ENCODE results near the gene TRIM45.
A peak's percentile ranks its signal among the peaks of the same experiment; 100 is the strongest.

The TRIM45 gene

DNA sequence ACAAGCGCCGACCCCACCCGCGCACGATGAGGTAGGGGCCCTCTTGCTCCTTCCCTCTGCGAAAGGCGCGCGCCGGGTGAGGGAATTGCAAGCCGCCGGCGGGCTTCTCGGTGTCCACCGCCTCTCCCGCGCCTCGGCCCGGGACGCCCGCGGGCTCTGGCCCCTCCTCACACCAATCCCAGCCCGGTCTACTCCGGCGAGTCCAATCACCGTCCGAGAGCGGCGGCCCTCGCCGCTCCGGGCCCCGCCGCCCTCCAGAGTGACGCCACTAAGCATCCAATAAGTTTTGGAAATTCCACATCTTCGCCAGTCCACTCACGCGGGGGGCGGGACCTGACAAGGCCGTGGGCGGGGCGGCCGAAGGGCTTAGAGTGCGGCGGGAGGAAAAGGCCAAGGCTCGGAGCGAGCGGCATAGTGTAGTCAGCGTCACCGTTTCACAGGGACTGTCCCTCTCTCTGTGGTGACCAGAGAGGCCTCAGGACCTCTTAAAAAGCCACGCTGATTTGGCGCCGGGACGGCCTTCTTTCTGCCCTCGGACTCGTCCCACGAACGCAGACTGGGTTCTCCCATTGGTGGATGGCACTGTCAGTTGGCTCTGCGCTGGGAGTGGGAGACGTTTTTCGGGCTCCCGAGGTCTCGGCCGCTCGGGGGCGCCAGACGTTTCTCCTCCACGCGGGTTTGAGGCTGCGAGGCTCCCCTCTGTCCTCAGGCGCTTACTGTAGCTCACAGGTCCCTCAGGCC is at the start of gene TRIM45 (continued):
- TF ChIP-seq, protein P1, sequence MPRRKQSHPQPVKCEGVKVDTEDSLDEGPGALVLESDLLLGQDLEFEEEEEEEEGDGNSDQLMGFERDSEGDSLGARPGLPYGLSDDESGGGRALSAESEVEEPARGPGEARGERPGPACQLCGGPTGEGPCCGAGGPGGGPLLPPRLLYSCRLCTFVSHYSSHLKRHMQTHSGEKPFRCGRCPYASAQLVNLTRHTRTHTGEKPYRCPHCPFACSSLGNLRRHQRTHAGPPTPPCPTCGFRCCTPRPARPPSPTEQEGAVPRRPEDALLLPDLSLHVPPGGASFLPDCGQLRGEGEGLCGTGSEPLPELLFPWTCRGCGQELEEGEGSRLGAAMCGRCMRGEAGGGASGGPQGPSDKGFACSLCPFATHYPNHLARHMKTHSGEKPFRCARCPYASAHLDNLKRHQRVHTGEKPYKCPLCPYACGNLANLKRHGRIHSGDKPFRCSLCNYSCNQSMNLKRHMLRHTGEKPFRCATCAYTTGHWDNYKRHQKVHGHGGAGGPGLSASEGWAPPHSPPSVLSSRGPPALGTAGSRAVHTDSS (tag by site-specific recombination; IDR thresholded peaks at IDR 0.05), result no peak
- TF ChIP-seq KLF1 (tag by site-specific recombination; IDR thresholded peaks at IDR 0.05) (no peak; the same call in 1 of the 2 replicates), SP3 (tag by site-specific recombination; IDR thresholded peaks at IDR 0.05) (peak; percentile 86), ZEB2 (tag by site-specific recombination; IDR thresholded peaks at IDR 0.05) (0 out of 2 replicates have a peak, but pooled peaks have one; percentile 9), YY2 (tag by site-specific recombination; IDR thresholded peaks at IDR 0.05) (no peak), ZNF530 (tag by site-specific recombination; IDR thresholded peaks at IDR 0.05; ENCODE audit: low read depth) (no peak), ZNF600 (tag by site-specific recombination; IDR thresholded peaks at IDR 0.05) (peak; percentile 44; the same call in 1 of the 2 replicates), ZNF341 (tag by site-specific recombination; IDR thresholded peaks at IDR 0.05; ENCODE audit: low read depth) (peak; percentile 51; the same call in 1 of the 2 replicates), SALL2 (tag by site-specific recombination; IDR thresholded peaks at IDR 0.05; ENCODE audit: borderline replicate concordance) (no peak), ZNF274 (IDR thresholded peaks at IDR 0.05; ENCODE audit: low read length) (no peak), ZNF274 (tag by site-specific recombination; IDR thresholded peaks at IDR 0.05; ENCODE audit: borderline replicate concordance) (no peak), ZNF112 (tag by site-specific recombination; IDR thresholded peaks at IDR 0.05) (no peak), ZBTB48 (tag by site-specific recombination; IDR thresholded peaks at IDR 0.05) (0 out of 2 replicates have a peak, but pooled peaks have one; percentile 22), HOXC10 (CRISPR knock-in tag; IDR thresholded peaks at IDR 0.05) (no peak), ZSCAN23 (tag by site-specific recombination; IDR thresholded peaks at IDR 0.05) (no peak), ZNF121 (tag by site-specific recombination; IDR thresholded peaks at IDR 0.05) (0 out of 2 replicates have a peak, but pooled peaks have one; percentile 8), HOXA7 (CRISPR knock-in tag; IDR thresholded peaks at IDR 0.05; ENCODE audit: borderline replicate concordance) (no peak), ZNF521 (tag by site-specific recombination; IDR thresholded peaks at IDR 0.05) (no peak), ZNF670 (tag by site-specific recombination; IDR thresholded peaks at IDR 0.05; ENCODE audit: low read depth) (no peak), ZNF394 (tag by site-specific recombination; IDR thresholded peaks at IDR 0.05; ENCODE audit: borderline replicate concordance) (no peak; the same call in 1 of the 2 replicates), ZNF302 (tag by site-specific recombination; IDR thresholded peaks at IDR 0.05; ENCODE audit: low read depth) (no peak), ZNF433 (tag by site-specific recombination; IDR thresholded peaks at IDR 0.05; ENCODE audit: low read depth) (no peak), ZXDB (tag by site-specific recombination; IDR thresholded peaks at IDR 0.05) (peak; percentile 73), EGR2 (tag by site-specific recombination; IDR thresholded peaks at IDR 0.05; ENCODE audit: low read depth) (peak; percentile 77)
- TF ChIP-seq, protein P2, sequence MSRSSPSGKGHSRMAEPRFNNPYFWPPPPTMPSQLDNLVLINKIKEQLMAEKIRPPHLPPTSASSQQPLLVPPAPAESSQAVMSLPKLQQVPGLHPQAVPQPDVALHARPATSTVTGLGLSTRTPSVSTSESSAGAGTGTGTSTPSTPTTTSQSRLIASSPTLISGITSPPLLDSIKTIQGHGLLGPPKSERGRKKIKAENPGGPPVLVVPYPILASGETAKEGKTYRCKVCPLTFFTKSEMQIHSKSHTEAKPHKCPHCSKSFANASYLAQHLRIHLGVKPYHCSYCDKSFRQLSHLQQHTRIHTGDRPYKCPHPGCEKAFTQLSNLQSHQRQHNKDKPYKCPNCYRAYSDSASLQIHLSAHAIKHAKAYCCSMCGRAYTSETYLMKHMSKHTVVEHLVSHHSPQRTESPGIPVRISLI (tag by site-specific recombination; IDR thresholded peaks at IDR 0.05), result no peak
- TF ChIP-seq, protein P3, sequence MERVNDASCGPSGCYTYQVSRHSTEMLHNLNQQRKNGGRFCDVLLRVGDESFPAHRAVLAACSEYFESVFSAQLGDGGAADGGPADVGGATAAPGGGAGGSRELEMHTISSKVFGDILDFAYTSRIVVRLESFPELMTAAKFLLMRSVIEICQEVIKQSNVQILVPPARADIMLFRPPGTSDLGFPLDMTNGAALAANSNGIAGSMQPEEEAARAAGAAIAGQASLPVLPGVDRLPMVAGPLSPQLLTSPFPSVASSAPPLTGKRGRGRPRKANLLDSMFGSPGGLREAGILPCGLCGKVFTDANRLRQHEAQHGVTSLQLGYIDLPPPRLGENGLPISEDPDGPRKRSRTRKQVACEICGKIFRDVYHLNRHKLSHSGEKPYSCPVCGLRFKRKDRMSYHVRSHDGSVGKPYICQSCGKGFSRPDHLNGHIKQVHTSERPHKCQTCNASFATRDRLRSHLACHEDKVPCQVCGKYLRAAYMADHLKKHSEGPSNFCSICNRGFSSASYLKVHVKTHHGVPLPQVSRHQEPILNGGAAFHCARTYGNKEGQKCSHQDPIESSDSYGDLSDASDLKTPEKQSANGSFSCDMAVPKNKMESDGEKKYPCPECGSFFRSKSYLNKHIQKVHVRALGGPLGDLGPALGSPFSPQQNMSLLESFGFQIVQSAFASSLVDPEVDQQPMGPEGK (tag by site-specific recombination; IDR thresholded peaks at IDR 0.05), result 0 out of 2 replicates have a peak, but pooled peaks have one; percentile 12
- TF ChIP-seq, protein P4, sequence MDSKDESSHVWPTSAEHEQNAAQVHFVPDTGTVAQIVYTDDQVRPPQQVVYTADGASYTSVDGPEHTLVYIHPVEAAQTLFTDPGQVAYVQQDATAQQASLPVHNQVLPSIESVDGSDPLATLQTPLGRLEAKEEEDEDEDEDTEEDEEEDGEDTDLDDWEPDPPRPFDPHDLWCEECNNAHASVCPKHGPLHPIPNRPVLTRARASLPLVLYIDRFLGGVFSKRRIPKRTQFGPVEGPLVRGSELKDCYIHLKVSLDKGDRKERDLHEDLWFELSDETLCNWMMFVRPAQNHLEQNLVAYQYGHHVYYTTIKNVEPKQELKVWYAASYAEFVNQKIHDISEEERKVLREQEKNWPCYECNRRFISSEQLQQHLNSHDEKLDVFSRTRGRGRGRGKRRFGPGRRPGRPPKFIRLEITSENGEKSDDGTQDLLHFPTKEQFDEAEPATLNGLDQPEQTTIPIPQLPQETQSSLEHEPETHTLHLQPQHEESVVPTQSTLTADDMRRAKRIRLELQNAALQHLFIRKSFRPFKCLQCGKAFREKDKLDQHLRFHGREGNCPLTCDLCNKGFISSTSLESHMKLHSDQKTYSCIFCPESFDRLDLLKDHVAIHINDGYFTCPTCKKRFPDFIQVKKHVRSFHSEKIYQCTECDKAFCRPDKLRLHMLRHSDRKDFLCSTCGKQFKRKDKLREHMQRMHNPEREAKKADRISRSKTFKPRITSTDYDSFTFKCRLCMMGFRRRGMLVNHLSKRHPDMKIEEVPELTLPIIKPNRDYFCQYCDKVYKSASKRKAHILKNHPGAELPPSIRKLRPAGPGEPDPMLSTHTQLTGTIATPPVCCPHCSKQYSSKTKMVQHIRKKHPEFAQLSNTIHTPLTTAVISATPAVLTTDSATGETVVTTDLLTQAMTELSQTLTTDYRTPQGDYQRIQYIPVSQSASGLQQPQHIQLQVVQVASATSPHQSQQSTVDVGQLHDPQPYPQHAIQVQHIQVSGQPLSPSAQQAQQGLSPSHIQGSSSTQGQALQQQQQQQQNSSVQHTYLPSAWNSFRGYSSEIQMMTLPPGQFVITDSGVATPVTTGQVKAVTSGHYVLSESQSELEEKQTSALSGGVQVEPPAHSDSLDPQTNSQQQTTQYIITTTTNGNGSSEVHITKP (tag by site-specific recombination; IDR thresholded peaks at IDR 0.05), result peak; percentile 54; the same call in 1 of the 2 replicates
- TF ChIP-seq, protein P5, sequence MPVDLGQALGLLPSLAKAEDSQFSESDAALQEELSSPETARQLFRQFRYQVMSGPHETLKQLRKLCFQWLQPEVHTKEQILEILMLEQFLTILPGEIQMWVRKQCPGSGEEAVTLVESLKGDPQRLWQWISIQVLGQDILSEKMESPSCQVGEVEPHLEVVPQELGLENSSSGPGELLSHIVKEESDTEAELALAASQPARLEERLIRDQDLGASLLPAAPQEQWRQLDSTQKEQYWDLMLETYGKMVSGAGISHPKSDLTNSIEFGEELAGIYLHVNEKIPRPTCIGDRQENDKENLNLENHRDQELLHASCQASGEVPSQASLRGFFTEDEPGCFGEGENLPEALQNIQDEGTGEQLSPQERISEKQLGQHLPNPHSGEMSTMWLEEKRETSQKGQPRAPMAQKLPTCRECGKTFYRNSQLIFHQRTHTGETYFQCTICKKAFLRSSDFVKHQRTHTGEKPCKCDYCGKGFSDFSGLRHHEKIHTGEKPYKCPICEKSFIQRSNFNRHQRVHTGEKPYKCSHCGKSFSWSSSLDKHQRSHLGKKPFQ (tag by site-specific recombination; IDR thresholded peaks at IDR 0.05), result no peak
- TF ChIP-seq, protein P6, sequence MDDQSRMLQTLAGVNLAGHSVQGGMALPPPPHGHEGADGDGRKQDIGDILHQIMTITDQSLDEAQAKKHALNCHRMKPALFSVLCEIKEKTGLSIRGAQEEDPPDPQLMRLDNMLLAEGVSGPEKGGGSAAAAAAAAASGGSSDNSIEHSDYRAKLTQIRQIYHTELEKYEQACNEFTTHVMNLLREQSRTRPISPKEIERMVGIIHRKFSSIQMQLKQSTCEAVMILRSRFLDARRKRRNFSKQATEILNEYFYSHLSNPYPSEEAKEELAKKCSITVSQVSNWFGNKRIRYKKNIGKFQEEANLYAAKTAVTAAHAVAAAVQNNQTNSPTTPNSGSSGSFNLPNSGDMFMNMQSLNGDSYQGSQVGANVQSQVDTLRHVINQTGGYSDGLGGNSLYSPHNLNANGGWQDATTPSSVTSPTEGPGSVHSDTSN (CRISPR knock-in tag; IDR thresholded peaks at IDR 0.05), result peak; percentile 88
